MM.1S (cell line): Measurements from ENCODE around the gene EMP2.
"Not testable (repeated sequence)": the region's sequence is repeated elsewhere in the genome, so short reads cannot be mapped to it uniquely, and the experiment has no call there.

Experiments
- DNase-seq: peaks from one replicate; pipeline ENCODE4 v3.0.0-alpha.2; 2015
- H2AFZ ChIP-seq: fragments of 300-600 bp; sonication (generic); 2 replicates; pipeline ENCODE4 v1.6.0; 2016; ENCODE audit warnings: antibody characterized with exemption, low read length
- H3F3A ChIP-seq: fragments of 300-600 bp; sonication (generic); 2 replicates; pipeline ENCODE4 v1.6.1; 2016; ENCODE audit warnings: mild to moderate bottlenecking, antibody characterized with exemption, low read length, moderate library complexity, mixed read lengths; ENCODE audit not compliant: insufficient read depth
- H3K27ac ChIP-seq: fragments of 300-600 bp; sonication (generic); 2 replicates; pipeline ENCODE4 v1.5.1; 2016; ENCODE audit warnings: mild to moderate bottlenecking, low read length
- H3K27me3 ChIP-seq: fragments of 300-600 bp; sonication (generic); replicated peaks from 2 replicates; pipeline ENCODE4 v1.6.0; 2016; ENCODE audit warnings: low read length; ENCODE audit not compliant: insufficient read depth
- H3K36me3 ChIP-seq: fragments of 300-600 bp; sonication (generic); replicated peaks from 2 replicates; pipeline ENCODE4 v1.6.1; 2016; ENCODE audit warnings: mild to moderate bottlenecking, low read length, mixed read lengths; ENCODE audit not compliant: insufficient read depth
- H3K4me1 ChIP-seq: fragments of 300-600 bp; sonication (generic); 2 replicates; pipeline ENCODE4 v1.6.1; 2016; ENCODE audit warnings: low read length, mixed read lengths
- H3K4me2 ChIP-seq: fragments of 300-600 bp; sonication (generic); 2 replicates; pipeline ENCODE4 v1.6.0; 2016; ENCODE audit warnings: low read depth, low read length
- H3K4me3 ChIP-seq: fragments of 300-600 bp; sonication (generic); 2 replicates; pipeline ENCODE4 v1.5.1; 2016; ENCODE audit warnings: low read length, mixed read lengths
- H3K79me2 ChIP-seq: fragments of 300-600 bp; sonication (generic); 2 replicates; pipeline ENCODE4 v1.6.1; 2016; ENCODE audit warnings: mixed run types, low read length, mixed read lengths
- H3K9ac ChIP-seq: fragments of 300-600 bp; sonication (generic); 2 replicates; pipeline ENCODE4 v1.6.1; 2016; ENCODE audit warnings: low read length, mixed read lengths
- H3K9me2 ChIP-seq: fragments of 300-600 bp; sonication (generic); replicated peaks from 2 replicates; pipeline ENCODE4 v1.6.1; 2016; ENCODE audit warnings: mild to moderate bottlenecking, low read length, mixed read lengths; ENCODE audit not compliant: insufficient read depth
- H3K9me3 ChIP-seq: fragments of 300-600 bp; sonication (generic); replicated peaks from 2 replicates; pipeline ENCODE4 v1.6.1; 2016; ENCODE audit warnings: mild to moderate bottlenecking, low read length, mixed read lengths; ENCODE audit not compliant: insufficient read depth
- H4K20me1 ChIP-seq: fragments of 300-600 bp; sonication (generic); 2 replicates; pipeline ENCODE4 v1.6.1; 2016; ENCODE audit warnings: mild to moderate bottlenecking, low read length, moderate library complexity, mixed read lengths; ENCODE audit not compliant: insufficient read depth
- EZH2 ChIP-seq: fragments of 300-600 bp; sonication (generic); optimal IDR thresholded peaks from 2 replicates; pipeline ENCODE3; 2017; ENCODE audit warnings: low read depth, mild to moderate bottlenecking, antibody characterized with exemption, low read length, mixed read lengths
- EZH2phosphoT487 ChIP-seq: fragments of 300-600 bp; sonication (generic); IDR thresholded peaks from 2 replicates; pipeline ENCODE4 v1.6.1; 2018; ENCODE audit warnings: antibody characterized with exemption, low read length
- TF ChIP-seq, protein P1 (sequence below): fragments of 300-600 bp; sonication (generic); IDR thresholded peaks from 2 replicates; pipeline ENCODE4 v1.5.1; 2016; ENCODE audit warnings: antibody characterized with exemption, low read length, mixed read lengths

EMP2 gene

GRCh38 chr16:10535461-10535860, 44.9 kb downstream of the EMP2 start:
- Histone ChIP-seq H3K79me2 (no peaks in the 10 kb centered on the region), H3K4me3 (no peak overlapping the region), H3K36me3 (no peaks in the 10 kb centered on the region), H3K9me3 (no peaks in the 10 kb centered on the region), H4K20me1 (no peaks in the 10 kb centered on the region), H3K27me3 (no peaks in the 10 kb centered on the region), H2AFZ (no peak overlapping the region), H3K27ac (no peak overlapping the region), H3F3A (no peaks in the 10 kb centered on the region), H3K9me2 (no peaks in the 10 kb centered on the region), H3K4me1 (no peaks in the 10 kb centered on the region), H3K4me2 (no peak overlapping the region), H3K9ac (no peak overlapping the region)
- TF ChIP-seq, protein P1, sequence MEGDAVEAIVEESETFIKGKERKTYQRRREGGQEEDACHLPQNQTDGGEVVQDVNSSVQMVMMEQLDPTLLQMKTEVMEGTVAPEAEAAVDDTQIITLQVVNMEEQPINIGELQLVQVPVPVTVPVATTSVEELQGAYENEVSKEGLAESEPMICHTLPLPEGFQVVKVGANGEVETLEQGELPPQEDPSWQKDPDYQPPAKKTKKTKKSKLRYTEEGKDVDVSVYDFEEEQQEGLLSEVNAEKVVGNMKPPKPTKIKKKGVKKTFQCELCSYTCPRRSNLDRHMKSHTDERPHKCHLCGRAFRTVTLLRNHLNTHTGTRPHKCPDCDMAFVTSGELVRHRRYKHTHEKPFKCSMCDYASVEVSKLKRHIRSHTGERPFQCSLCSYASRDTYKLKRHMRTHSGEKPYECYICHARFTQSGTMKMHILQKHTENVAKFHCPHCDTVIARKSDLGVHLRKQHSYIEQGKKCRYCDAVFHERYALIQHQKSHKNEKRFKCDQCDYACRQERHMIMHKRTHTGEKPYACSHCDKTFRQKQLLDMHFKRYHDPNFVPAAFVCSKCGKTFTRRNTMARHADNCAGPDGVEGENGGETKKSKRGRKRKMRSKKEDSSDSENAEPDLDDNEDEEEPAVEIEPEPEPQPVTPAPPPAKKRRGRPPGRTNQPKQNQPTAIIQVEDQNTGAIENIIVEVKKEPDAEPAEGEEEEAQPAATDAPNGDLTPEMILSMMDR, result no peak
- no peak for TF ChIP-seq EZH2
- TF ChIP-seq EZH2phosphoT487, result no peak
- DNase-seq, result no peak

- Histone ChIP-seq H3K9me2 (no peaks in the 10 kb centered on the region), H3K4me1 (no peaks in the 10 kb centered on the region), H3K4me3 (no peak overlapping the region), H4K20me1 (no peaks in the 10 kb centered on the region), H3K36me3 (no peaks in the 10 kb centered on the region), H3K4me2 (no peak overlapping the region), H3K27ac (no peak overlapping the region), H3K27me3 (no peaks in the 10 kb centered on the region), H2AFZ (no peak overlapping the region), H3K9ac (no peak overlapping the region), H3K79me2 (no peaks in the 10 kb centered on the region), H3K9me3 (no peaks in the 10 kb centered on the region), H3F3A (no peaks in the 10 kb centered on the region)
- DNase-seq, result no peak
- TF ChIP-seq EZH2phosphoT487 (no peak), EZH2 (no peak)
- TF ChIP-seq, protein P1, result no peak
Measured at GRCh38 chr16:10534748-10535147, 45.6 kb downstream of the EMP2 start.

GRCh38 chr16:10533612-10534011, 46.8 kb downstream of the EMP2 start:
- not testable (repeated sequence) for H3K36me3 ChIP-seq, H3F3A ChIP-seq, H3K9me3 ChIP-seq, H3K9ac ChIP-seq, DNase-seq, H3K27ac ChIP-seq, H3K4me3 ChIP-seq, H3K79me2 ChIP-seq, H3K27me3 ChIP-seq, H4K20me1 ChIP-seq, H3K4me1 ChIP-seq, H3K9me2 ChIP-seq, H3K4me2 ChIP-seq, H2AFZ ChIP-seq

GRCh38 chr16:10531582-10531981, 48.8 kb downstream of the EMP2 start:
- no peaks in the 10 kb centered on the region for H3K9me3 ChIP-seq
- no peaks in the 10 kb centered on the region for H3K79me2 ChIP-seq
- H3K9me2 ChIP-seq, result no peaks in the 10 kb centered on the region
- H3K27me3 ChIP-seq, result no peaks in the 10 kb centered on the region
- no peak overlapping the region for H3K27ac ChIP-seq
- H2AFZ ChIP-seq, result no peak overlapping the region
- no peaks in the 10 kb centered on the region for H4K20me1 ChIP-seq
- no peak for DNase-seq
- no peaks in the 10 kb centered on the region for H3K36me3 ChIP-seq
- no peak overlapping the region for H3K4me2 ChIP-seq
- H3K4me3 ChIP-seq, result no peak overlapping the region
- no peak for TF ChIP-seq EZH2
- TF ChIP-seq EZH2phosphoT487, result no peak
- TF ChIP-seq, protein P1, result no peak
- no peaks in the 10 kb centered on the region for H3F3A ChIP-seq
- no peaks in the 10 kb centered on the region for H3K4me1 ChIP-seq
- no peak overlapping the region for H3K9ac ChIP-seq
